ENCODE measurements around the gene CILP. TPM values are rescaled to one million over a fixed set of nuclear protein-coding genes. Genes with fewer than 3 reads are reported as not detected.
"Not testable (repeated sequence)": the region's sequence is repeated elsewhere in the genome, so short reads cannot be mapped to it uniquely, and the experiment has no call there.

The CILP gene, protein sequence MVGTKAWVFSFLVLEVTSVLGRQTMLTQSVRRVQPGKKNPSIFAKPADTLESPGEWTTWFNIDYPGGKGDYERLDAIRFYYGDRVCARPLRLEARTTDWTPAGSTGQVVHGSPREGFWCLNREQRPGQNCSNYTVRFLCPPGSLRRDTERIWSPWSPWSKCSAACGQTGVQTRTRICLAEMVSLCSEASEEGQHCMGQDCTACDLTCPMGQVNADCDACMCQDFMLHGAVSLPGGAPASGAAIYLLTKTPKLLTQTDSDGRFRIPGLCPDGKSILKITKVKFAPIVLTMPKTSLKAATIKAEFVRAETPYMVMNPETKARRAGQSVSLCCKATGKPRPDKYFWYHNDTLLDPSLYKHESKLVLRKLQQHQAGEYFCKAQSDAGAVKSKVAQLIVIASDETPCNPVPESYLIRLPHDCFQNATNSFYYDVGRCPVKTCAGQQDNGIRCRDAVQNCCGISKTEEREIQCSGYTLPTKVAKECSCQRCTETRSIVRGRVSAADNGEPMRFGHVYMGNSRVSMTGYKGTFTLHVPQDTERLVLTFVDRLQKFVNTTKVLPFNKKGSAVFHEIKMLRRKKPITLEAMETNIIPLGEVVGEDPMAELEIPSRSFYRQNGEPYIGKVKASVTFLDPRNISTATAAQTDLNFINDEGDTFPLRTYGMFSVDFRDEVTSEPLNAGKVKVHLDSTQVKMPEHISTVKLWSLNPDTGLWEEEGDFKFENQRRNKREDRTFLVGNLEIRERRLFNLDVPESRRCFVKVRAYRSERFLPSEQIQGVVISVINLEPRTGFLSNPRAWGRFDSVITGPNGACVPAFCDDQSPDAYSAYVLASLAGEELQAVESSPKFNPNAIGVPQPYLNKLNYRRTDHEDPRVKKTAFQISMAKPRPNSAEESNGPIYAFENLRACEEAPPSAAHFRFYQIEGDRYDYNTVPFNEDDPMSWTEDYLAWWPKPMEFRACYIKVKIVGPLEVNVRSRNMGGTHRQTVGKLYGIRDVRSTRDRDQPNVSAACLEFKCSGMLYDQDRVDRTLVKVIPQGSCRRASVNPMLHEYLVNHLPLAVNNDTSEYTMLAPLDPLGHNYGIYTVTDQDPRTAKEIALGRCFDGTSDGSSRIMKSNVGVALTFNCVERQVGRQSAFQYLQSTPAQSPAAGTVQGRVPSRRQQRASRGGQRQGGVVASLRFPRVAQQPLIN
- not detected for polyA plus RNA-seq (2012; ENCODE audit: insufficient read depth, insufficient read length)

DNA sequence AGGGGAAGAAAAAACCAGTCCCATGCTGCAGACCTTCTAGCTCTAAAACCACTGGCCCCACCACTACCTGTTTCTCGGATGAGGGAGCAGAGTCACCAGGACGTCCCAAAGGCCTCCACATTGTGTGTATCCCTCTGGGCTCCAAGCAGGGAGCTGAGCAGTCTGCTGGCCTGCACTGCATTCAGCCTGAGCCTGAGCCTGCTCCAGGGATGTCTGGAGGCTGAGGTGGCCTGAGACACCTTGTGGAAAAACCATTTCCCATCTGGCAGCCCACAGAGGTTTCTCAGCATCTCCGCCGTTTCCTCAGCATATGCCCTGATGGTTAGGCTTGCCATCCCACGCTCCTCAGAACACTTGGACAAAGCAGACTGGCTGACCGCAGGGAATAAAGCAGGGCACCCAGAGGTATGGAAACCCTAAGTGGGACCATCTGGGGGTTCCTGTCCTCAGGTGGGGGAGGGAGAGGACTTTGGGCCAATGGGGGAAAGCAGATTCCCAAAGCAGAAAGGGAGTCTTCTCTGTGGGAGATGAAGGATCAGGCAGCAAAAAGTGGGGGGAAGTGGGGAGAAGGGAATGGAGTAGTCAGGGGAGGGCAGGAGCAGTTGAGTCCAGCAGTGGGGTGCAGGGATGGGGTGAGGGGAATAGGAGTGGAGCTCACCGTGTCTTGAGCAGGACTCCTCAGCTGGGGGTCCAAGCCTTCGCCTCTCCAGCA is at the start of gene CILP:
CILP (minus strand) TSS at position 704 of the 712 bp plus-strand sequence. CDS start 1,718 bp downstream, outside the sequence.
- H3K4me3 ChIP-seq (ENCODE audit: low read length), result no peak within 1 kb of the TSS

GRCh38 chr15:65260968-65261367 is 49.7 kb upstream of the CILP start:
- DNase-seq (ENCODE audit: low read depth, low spot score), result no peak
- H3K4me3 ChIP-seq (ENCODE audit: low read length), result no peak overlapping the region

More for the DNA sequence above, at the start of gene CILP:
- DNase-seq (ENCODE audit: low read depth, low spot score), result no peak

DNA sequence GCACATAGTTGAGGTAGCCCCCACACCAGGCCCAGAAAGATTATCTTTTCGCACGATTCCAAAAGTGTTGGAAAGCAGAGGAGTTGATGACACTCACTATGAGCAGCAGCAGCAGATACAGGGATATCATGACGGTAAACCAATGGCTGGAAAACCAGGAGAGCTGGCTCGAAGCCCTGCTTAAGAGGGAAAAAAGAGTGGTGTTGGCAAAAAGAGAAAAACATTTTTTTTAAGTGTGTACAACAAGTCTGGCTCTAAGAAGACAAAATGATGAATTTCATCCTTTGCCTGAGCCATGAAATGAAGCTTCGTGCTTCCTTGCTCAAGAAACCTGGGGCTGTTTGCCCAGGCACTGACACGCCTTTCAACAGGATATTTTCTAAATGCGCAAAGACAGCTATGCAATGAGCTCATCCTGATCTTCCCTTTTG is 48.1 kb upstream of the CILP start:
- DNase-seq (ENCODE audit: low read depth, low spot score), result no peak
- no peak overlapping the region for H3K4me3 ChIP-seq (ENCODE audit: low read length)

- DNase-seq (ENCODE audit: low read depth, low spot score), result no peak
- no peak overlapping the region for H3K4me3 ChIP-seq (ENCODE audit: low read length)
Measured at GRCh38 chr15:65258375-65259262, 47.3 kb upstream of the CILP start.

GRCh38 chr15:65255486-65256140 is 44.3 kb upstream of the CILP start:
- H3K4me3 ChIP-seq (ENCODE audit: low read length), result no peak overlapping the region
- DNase-seq (ENCODE audit: low read depth, low spot score), result no peak

GRCh38 chr15:65254758-65255157 is 43.5 kb upstream of the CILP start:
- H3K4me3 ChIP-seq (ENCODE audit: low read length), result no peak overlapping the region
- no peak for DNase-seq (ENCODE audit: low read depth, low spot score)

DNA sequence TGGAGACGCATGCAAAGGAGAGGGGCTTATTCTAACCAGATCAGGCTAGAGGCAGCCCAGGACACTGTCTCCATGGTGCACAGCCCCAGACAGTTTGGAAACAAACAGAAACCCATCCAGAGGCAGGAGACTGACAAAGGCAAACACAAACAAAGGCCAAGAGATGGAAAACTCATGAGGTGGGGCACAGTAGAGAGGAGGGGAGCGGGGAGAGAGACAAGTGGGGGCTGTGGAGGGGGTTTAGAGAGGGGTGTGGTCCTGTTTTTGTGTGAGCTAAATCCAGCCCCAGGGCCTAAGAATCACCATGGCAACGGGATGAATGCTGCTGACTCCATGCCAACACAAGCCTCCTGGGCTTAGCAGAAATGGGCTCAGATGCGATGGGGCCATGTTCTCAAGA is 43.1 kb upstream of the CILP start:
- no peak overlapping the region for H3K4me3 ChIP-seq (ENCODE audit: low read length)
- DNase-seq (ENCODE audit: low read depth, low spot score), result no peak

- DNase-seq (ENCODE audit: low read depth, low spot score), result no peak
Measured at GRCh38 chr15:65249641-65250040, 38.4 kb upstream of the CILP start.

GRCh38 chr15:65248511-65249255 is 37.4 kb upstream of the CILP start:
- H3K4me3 ChIP-seq (ENCODE audit: low read length), result no peak overlapping the region
- DNase-seq (ENCODE audit: low read depth, low spot score), result no peak

More at GRCh38 chr15:65249641-65250040, 38.4 kb upstream of the CILP start:
- no peak overlapping the region for H3K4me3 ChIP-seq (ENCODE audit: low read length)

DNA sequence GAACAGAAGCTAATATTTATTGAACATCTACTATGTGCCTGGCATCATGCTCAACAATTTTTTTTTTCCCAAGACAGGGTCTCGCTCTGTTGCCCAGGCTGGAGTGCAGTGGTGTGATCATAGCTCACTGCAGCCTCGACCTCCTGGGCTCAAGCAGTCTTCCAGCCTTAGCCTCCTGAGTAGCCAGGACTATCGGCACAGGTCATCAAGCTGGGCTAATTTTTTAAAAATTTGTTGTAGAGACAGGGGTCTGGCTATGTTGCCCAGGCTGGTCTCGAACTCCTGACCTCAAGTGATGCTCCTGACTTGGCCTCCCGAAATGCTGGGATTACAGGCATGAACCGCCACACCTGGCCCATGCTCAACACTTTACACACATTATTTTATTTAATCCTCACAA is 35.7 kb upstream of the CILP start:
- no peak for DNase-seq (ENCODE audit: low read depth, low spot score)
- no peak overlapping the region for H3K4me3 ChIP-seq (ENCODE audit: low read length)

DNA sequence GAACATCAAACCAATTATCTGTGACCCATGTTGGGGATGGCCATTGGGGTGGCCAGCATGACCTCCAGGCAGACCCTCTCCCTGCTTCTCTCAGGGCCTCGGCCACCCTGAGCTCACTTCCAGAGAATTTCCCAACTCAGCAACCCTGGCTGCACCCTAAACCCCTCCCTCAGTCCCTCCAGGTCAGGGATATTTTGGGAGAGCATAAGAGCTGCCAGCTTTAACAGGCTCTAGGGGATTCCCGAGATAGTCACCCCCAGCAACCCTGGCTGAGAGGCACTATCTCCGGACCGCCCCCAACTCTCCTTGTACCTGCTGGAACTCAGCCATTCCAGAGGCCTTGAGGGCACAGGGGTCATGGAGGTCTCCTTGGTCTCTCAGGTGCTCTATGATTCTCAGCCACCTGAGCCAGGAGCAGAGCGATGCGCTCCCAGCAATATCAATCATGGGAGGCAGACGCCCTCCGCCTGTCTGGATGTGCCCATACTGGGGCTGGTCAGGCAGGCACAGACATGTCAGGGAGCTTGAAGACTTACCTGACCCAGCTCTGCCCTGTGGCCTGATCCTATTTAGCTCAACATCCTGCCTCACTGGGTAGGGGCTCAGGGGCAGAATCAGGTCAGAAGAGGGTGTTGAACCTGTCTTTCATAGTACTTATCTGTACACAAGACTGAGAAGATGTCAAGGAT is 34.9 kb upstream of the CILP start:
- DNase-seq (ENCODE audit: low read depth, low spot score), result no peak
- H3K4me3 ChIP-seq (ENCODE audit: low read length), result no peak overlapping the region

DNA sequence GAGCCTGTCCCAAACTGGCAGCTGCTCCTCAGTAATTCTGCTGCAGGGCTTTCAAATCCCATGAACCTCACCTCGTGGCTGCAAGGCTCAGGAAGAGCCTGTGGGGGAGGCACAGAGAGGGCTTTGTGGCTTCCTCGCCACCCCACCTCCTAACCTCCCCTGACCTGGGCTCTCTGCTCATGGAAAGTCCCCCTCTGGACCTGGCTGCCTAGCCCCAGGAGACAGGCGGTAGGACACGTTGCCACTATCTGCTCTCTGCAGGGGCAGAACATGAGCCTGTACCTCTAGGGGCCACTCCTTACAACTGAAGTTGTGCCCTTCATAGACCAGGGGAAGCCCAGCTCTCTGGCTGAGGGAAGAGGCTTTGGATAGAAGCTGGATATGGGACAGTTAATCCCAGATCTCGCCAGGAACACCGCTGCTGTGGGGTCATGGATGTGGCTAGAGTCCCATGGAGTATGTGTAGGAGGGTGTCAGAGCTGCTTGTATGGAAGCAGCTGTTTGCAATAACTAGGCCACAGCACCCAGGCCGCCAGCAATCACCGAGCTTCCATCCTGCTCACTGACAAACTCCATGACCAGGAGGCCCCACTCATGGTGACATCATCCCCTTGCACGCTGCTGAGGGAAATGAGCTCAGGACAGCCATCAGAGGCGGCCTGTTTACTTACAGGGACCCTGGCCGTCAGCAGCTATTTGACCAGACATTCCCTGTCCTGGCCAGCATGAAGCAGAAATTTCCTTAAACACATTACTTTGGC is 34.0 kb upstream of the CILP start:
- H3K4me3 ChIP-seq (ENCODE audit: low read length), result no peak overlapping the region
- no peak for DNase-seq (ENCODE audit: low read depth, low spot score)

- no peak for DNase-seq (ENCODE audit: low read depth, low spot score)
- H3K4me3 ChIP-seq (ENCODE audit: low read length), result no peak overlapping the region
Measured at GRCh38 chr15:65244638-65245037, 33.4 kb upstream of the CILP start.

DNA sequence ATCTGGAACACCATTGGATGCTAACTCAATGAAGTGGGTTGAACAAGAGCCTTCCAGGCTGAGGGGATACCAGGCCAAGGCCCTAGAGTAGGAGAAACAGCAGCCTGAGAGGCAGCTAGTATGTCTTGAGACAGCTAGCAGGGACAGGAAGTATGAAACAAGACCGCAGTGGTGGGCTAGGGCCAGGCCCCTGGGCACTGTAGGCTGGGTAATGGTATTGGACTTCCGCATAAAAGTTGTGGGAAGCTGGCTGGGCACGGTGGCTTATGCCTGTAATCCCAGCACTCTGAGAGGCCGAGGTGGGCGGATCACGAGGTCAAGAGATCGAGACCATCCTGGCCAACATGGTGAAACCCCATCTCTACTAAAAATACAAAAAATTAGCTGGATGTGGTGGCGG is 25.2 kb upstream of the CILP start:
- not testable (repeated sequence) for H3K4me3 ChIP-seq (ENCODE audit: low read length); DNase-seq (ENCODE audit: low read depth, low spot score)

GRCh38 chr15:65233696-65234095 is 22.4 kb upstream of the CILP start:
- no peak overlapping the region for H3K4me3 ChIP-seq (ENCODE audit: low read length)
- no peak for DNase-seq (ENCODE audit: low read depth, low spot score)

GRCh38 chr15:65232520-65232919 is 21.2 kb upstream of the CILP start:
- no peak overlapping the region for H3K4me3 ChIP-seq (ENCODE audit: low read length)
- no peak for DNase-seq (ENCODE audit: low read depth, low spot score)
